ENCODE data around the gene LRRC4C. TPM values are rescaled to one million over a fixed set of nuclear protein-coding genes. Genes with fewer than 3 reads are reported as not detected.

The LRRC4C gene
- total RNA-seq, 2 experiments from 2014 or later: not detected

- no peak for ATAC-seq (ENCODE audit: poor library complexity)
- ChIA-PET CTCF (no interaction called here), POLR2A (no interaction called here)
- H3K27ac Mint-ChIP-seq: no peak overlapping the region
- peaks cover 9% of the 10 kb centered on the region for H3K9me3 Mint-ChIP-seq
- H3K36me3 Mint-ChIP-seq (ENCODE audit: low read depth): no peaks in the 10 kb centered on the region
- intact Hi-C loops (cut with DNase I, micrococcal nuclease): no loop called here
- TF ChIP-seq CTCF (IDR thresholded peaks at IDR 0.05): no peak
- no peak overlapping the region for H3K4me3 ChIP-seq (ENCODE audit: low read length)
- no peaks in the 10 kb centered on the region for H3K36me3 ChIP-seq (ENCODE audit: insufficient read depth, low read length)
- H3K27ac ChIP-seq (ENCODE audit: low read depth in 1 of 2, low read length in 2 of 2): no peak overlapping the region
- H3K27me3 Mint-ChIP-seq: no peaks in the 10 kb centered on the region
- H3K4me1 Mint-ChIP-seq (ENCODE audit: low read depth): no peaks in the 10 kb centered on the region
- no peak overlapping the region for H3K4me3 Mint-ChIP-seq
- DNase-seq: no peak
- H3K27me3 ChIP-seq (ENCODE audit: control insufficient read depth in 1 of 2, insufficient read depth in 2 of 2, low read length in 2 of 2): no peaks in the 10 kb centered on the region
- H3K9me3 ChIP-seq (ENCODE audit: control insufficient read depth in 1 of 2, insufficient read depth in 1 of 2, low read length in 2 of 2): peaks cover 5 to 7% of the 10 kb centered on the region in 2 experiments
- H3K4me1 ChIP-seq (ENCODE audit: insufficient read depth, low read length): no peaks in the 10 kb centered on the region
Measured at GRCh38 chr11:41351825-41352224, 107.6 kb downstream of the LRRC4C start.

GRCh38 chr11:41346042-41346441, 113.4 kb downstream of the LRRC4C start:
- intact Hi-C loops (cut with DNase I, micrococcal nuclease): no loop called here
- no peak for TF ChIP-seq CTCF (IDR thresholded peaks at IDR 0.05)
- ChIA-PET CTCF (no interaction called here), POLR2A (no interaction called here)
- H3K27me3 ChIP-seq (ENCODE audit: control insufficient read depth in 1 of 2, insufficient read depth in 2 of 2, low read length in 2 of 2): no peaks in the 10 kb centered on the region
- H3K9me3 ChIP-seq (ENCODE audit: control insufficient read depth in 1 of 2, insufficient read depth in 1 of 2, low read length in 2 of 2): peaks cover 8 to 10% of the 10 kb centered on the region in 2 experiments
- H3K4me1 Mint-ChIP-seq (ENCODE audit: low read depth): no peaks in the 10 kb centered on the region
- ATAC-seq (ENCODE audit: poor library complexity): no peak
- H3K27me3 Mint-ChIP-seq: no peaks in the 10 kb centered on the region
- DNase-seq: no peak
- no peaks in the 10 kb centered on the region for H3K4me1 ChIP-seq (ENCODE audit: insufficient read depth, low read length)
- no peak overlapping the region for H3K4me3 ChIP-seq (ENCODE audit: low read length)
- H3K9me3 Mint-ChIP-seq: peaks cover 13% of the 10 kb centered on the region
- no peaks in the 10 kb centered on the region for H3K36me3 ChIP-seq (ENCODE audit: insufficient read depth, low read length)
- no peak overlapping the region for H3K27ac Mint-ChIP-seq
- no peak overlapping the region for H3K27ac ChIP-seq (ENCODE audit: low read depth in 1 of 2, low read length in 2 of 2)
- no peak overlapping the region for H3K4me3 Mint-ChIP-seq
- H3K36me3 Mint-ChIP-seq (ENCODE audit: low read depth): no peaks in the 10 kb centered on the region

- no peak overlapping the region for H3K27ac Mint-ChIP-seq
- intact Hi-C loops (cut with DNase I, micrococcal nuclease): no loop called here
- ChIA-PET CTCF (no interaction called here), POLR2A (no interaction called here)
- TF ChIP-seq CTCF (IDR thresholded peaks at IDR 0.05): no peak
- H3K4me1 ChIP-seq (ENCODE audit: insufficient read depth, low read length): no peaks in the 10 kb centered on the region
- H3K4me3 ChIP-seq (ENCODE audit: low read length): no peak overlapping the region
- H3K9me3 Mint-ChIP-seq: peaks cover 7% of the 10 kb centered on the region
- no peaks in the 10 kb centered on the region for H3K4me1 Mint-ChIP-seq (ENCODE audit: low read depth)
- ATAC-seq (ENCODE audit: poor library complexity) (no peak), DNase-seq (no peak)
- no peaks in the 10 kb centered on the region for H3K27me3 ChIP-seq (ENCODE audit: control insufficient read depth in 1 of 2, insufficient read depth in 2 of 2, low read length in 2 of 2)
- H3K9me3 ChIP-seq (ENCODE audit: control insufficient read depth in 1 of 2, insufficient read depth in 1 of 2, low read length in 2 of 2): peaks cover 3 to 4% of the 10 kb centered on the region in 2 experiments
- no peaks in the 10 kb centered on the region for H3K36me3 ChIP-seq (ENCODE audit: insufficient read depth, low read length)
- no peak overlapping the region for H3K27ac ChIP-seq (ENCODE audit: low read depth in 1 of 2, low read length in 2 of 2)
- H3K27me3 Mint-ChIP-seq: no peaks in the 10 kb centered on the region
- H3K36me3 Mint-ChIP-seq (ENCODE audit: low read depth): no peaks in the 10 kb centered on the region
- H3K4me3 Mint-ChIP-seq: no peak overlapping the region
Measured at GRCh38 chr11:41334007-41334933, 125.2 kb downstream of the LRRC4C start.

Measured in CD4-positive, alpha-beta T cell (primary cell).